Retinal pigment epithelial cell (primary cell): ENCODE data around the gene MARF1.

Source experiments
- DNase-seq: peaks from one replicate; pipeline ENCODE4 v3.0.0-alpha.2; 2010; ENCODE audit warnings: low read depth
- H3K4me3 ChIP-seq: 2 replicates; pipeline ENCODE4 v1.5.1; 2011; ENCODE audit warnings: mild to moderate bottlenecking, low read length, control low read depth, moderate library complexity
- TF ChIP-seq, protein P1 (sequence below): conservative IDR thresholded peaks from 2 replicates; pipeline ENCODE4 v1.5.1; 2011; ENCODE audit warnings: low read depth, low read length, control low read depth, inconsistent platforms

MARF1 gene

GRCh38 chr16:15602285-15603044, 40.5 kb downstream of the MARF1 start:
- DNase-seq: no peak
- H3K4me3 ChIP-seq: no peak overlapping the region
- TF ChIP-seq, protein P1, sequence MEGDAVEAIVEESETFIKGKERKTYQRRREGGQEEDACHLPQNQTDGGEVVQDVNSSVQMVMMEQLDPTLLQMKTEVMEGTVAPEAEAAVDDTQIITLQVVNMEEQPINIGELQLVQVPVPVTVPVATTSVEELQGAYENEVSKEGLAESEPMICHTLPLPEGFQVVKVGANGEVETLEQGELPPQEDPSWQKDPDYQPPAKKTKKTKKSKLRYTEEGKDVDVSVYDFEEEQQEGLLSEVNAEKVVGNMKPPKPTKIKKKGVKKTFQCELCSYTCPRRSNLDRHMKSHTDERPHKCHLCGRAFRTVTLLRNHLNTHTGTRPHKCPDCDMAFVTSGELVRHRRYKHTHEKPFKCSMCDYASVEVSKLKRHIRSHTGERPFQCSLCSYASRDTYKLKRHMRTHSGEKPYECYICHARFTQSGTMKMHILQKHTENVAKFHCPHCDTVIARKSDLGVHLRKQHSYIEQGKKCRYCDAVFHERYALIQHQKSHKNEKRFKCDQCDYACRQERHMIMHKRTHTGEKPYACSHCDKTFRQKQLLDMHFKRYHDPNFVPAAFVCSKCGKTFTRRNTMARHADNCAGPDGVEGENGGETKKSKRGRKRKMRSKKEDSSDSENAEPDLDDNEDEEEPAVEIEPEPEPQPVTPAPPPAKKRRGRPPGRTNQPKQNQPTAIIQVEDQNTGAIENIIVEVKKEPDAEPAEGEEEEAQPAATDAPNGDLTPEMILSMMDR: no peak

DNA sequence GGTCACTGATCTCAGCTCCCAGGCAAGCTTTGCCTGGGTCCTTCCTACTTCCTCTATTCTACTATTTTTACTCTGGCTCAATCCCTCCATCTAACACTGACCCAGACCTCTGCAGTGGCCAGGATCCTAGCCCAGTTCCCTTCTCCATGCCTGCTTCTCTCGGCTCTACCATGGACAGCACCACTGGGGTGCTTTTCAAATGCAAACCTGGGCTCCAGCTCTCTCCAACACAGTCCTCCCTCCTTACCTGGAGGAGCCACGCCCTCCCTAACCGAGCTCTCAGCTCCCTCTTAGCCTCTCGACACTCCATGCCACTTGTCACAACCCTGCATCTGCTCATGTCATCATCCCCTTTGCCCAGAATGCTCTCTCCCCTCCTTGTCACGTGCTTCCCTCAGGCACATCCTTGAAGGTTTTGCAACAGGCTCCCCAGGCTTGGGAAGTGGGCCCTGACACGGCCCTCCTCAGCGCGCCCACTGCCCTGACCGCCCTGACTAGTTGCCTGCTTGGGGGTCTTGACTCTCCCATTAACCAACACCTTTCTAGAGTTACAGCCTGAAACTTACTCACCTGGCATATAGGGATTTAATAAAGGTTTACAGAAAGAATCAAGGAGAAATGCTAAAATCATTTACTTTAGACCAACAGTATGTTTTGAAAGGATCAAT, 41.6 kb downstream of the MARF1 start:
- TF ChIP-seq, protein P1: no peak
- no peak for DNase-seq
- H3K4me3 ChIP-seq: no peak overlapping the region

DNA sequence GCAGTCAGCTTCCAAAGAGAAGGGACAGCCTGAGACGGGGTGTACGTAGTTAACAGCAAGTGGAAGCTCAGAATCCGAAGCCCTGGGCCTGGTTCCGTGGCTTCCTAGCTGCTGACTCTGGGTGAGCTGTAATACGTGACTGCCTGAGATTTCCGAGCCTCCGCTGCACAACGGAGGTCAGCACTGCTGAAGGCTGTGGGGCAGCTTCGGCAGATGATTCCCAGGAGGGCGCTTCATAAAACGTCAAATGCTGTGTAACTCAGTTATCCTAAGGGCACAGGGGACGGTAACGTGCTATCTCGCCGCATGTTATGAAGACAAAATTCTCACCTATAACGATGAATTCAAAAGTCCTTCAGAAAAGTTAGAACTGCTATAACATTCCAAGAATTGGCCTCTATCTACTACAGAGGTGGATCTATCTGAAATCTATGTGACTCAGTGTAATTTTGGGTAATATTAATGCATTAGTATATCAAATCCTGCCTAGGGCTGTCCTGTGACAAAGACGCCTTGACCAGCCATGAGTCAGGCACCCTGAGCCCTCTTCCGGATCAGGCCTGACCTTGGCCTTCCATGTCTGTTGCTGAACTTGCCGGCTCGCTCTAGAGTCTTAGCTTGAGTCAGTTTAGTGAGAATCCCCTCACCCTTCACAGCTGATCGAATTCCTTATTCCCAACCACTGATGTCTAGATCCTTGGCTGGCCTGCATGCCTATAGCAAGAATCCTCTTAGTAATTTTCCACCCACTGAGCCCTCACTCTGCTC, 43.5 kb downstream of the MARF1 start:
- DNase-seq: no peak
- TF ChIP-seq, protein P1: no peak
- H3K4me3 ChIP-seq: no peak overlapping the region

DNA sequence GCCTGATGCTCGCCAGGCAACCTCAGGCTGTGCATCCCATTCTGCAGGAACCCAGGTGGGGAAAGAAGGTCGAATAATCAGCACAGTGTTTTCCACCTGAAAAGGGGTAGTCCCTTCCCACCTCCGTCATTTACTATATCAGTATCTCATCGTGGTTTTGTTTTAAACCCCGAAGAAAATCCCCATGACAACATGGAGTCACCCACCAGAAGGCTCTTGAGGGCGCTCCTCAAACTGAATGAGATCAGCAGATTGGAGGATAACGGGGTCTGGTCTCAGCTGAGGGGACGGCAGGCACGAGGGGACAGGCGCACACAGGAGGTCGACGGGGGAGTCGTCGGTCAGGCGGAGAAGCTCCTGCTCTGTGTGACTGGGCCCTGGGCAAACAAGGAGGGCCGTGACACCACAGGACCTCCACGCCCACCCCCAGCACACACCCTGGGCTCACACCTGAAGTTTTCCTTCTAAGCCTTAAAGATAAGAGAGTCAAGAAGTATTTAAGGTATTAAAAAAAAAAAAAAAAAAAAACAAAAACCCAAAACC, 44.2 kb downstream of the MARF1 start:
- H3K4me3 ChIP-seq: no peak overlapping the region
- DNase-seq: no peak
- TF ChIP-seq, protein P1: no peak

DNA sequence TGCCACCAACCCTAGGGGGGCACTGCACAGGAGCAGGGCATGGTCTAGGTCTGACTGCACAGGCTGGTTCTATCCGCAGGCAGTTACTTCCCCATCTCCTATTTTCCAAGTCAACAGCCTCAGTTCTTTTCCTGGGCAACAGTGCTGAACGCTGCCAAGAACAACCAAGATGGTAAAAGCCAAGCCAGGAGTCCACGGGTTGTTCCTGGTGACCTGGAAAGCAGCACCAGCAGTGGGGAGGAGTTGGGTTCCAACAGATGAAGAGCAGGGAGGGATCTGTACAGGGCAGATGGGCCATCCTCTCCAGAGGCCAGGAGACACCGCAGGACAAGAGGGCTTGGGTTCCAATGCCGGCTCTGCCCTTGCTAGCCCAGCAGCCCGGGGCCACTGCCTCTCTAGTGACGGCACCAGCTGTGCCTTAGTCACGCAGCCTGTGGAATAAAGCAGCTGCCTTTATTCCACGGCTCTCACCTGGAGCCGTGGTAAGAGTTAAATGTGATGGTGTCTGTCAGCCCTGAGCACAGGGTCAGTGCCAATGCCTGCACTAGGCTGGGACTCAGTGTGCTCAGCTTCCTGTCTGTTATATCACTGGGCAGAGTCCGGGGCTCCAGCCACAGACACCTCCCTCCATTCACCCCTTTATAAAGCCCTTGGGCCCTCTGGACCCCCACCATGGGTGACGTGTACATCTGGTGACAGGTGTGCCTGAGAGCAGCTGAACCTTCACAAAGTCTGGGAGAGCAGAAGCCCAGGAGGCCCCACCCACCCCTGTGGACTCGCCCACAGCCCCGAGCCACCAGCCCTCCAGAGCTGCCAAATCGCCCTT, 44.9 kb downstream of the MARF1 start:
- no peak overlapping the region for H3K4me3 ChIP-seq
- no peak for DNase-seq
- TF ChIP-seq, protein P1: no peak

DNA sequence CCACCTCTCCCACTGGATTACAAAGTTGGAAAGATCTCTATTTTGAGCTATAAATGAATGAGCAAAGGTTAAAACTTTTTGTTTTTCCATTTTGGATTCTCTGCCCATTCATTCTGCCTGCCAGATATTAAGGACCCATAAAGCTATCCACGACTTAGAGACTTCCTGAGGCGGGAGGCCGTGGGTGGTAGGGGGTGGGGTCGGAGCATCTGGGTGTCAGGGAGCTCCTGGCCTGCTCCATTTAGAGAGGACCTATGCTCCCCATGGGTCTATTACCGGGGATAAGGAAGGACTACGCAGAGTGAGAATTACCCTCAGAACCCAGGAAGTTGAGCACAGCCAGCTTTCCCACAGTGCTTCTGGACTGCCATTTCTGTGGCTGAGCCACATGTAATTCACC, 45.8 kb downstream of the MARF1 start:
- TF ChIP-seq, protein P1: no peak
- no peak for DNase-seq

More for the DNA sequence above, 45.8 kb downstream of the MARF1 start:
- H3K4me3 ChIP-seq: no peak overlapping the region
